ENCODE measurements around the gene KIF4B.
"Not testable (repeated sequence)": the region's sequence is repeated elsewhere in the genome, so short reads cannot be mapped to it uniquely, and the experiment has no call there.

The KIF4B gene

GRCh38 chr5:155013526-155013925 lies at the start of gene KIF4B:
KIF4B (plus strand) TSS chr5:155013755; CDS start chr5:155013860, 105 bp downstream.
- DNase-seq (ENCODE audit: low read depth), result no peak

GRCh38 chr5:154966081-154966841 lies 47.3 kb upstream of the KIF4B start:
- no peak for DNase-seq (ENCODE audit: low read depth)

- no peak for DNase-seq (ENCODE audit: low read depth)
These were observed 46.7 kb upstream of the KIF4B start for GRCh38 chr5:154966874-154967273.

- DNase-seq (ENCODE audit: low read depth), result peak; percentile 12
These were observed 46.0 kb upstream of the KIF4B start for GRCh38 chr5:154967421-154968024.

- DNase-seq (ENCODE audit: low read depth), result no peak
These were observed 44.6 kb upstream of the KIF4B start for GRCh38 chr5:154968953-154969352.

- DNase-seq (ENCODE audit: low read depth), result peak; percentile 24
These were observed 42.8 kb upstream of the KIF4B start for GRCh38 chr5:154970759-154971158.

GRCh38 chr5:154971501-154971900 lies 42.1 kb upstream of the KIF4B start:
- peak; percentile 9 for DNase-seq (ENCODE audit: low read depth)

- DNase-seq (ENCODE audit: low read depth), result peak; percentile 40
These were observed 41.0 kb upstream of the KIF4B start for GRCh38 chr5:154972476-154973080.

- DNase-seq (ENCODE audit: low read depth), result not testable (repeated sequence)
These were observed 37.5 kb upstream of the KIF4B start for GRCh38 chr5:154976082-154976481.

- peak; percentile 18 for DNase-seq (ENCODE audit: low read depth)
These were observed 36.1 kb upstream of the KIF4B start for GRCh38 chr5:154977409-154977808.

- not testable (repeated sequence) for DNase-seq (ENCODE audit: low read depth)
These were observed 35.3 kb upstream of the KIF4B start for GRCh38 chr5:154978294-154978693.

GRCh38 chr5:154984946-154985516 lies 28.5 kb upstream of the KIF4B start:
- no peak for DNase-seq (ENCODE audit: low read depth)

GRCh38 chr5:154986151-154986550 lies 27.4 kb upstream of the KIF4B start:
- DNase-seq (ENCODE audit: low read depth), result peak; percentile 21

- DNase-seq (ENCODE audit: low read depth), result no peak
These were observed 23.9 kb upstream of the KIF4B start for GRCh38 chr5:154989626-154990025.

- DNase-seq (ENCODE audit: low read depth), result no peak
These were observed 20.1 kb upstream of the KIF4B start for GRCh38 chr5:154993461-154993860.

GRCh38 chr5:154995679-154996078 lies 17.9 kb upstream of the KIF4B start:
- no peak for DNase-seq (ENCODE audit: low read depth)

GRCh38 chr5:154997746-154998145 lies 15.8 kb upstream of the KIF4B start:
- peak; percentile 33 for DNase-seq (ENCODE audit: low read depth)

- DNase-seq (ENCODE audit: low read depth), result no peak
These were observed 13.7 kb upstream of the KIF4B start for GRCh38 chr5:154999865-155000264.

- DNase-seq (ENCODE audit: low read depth), result no peak
These were observed 12.0 kb upstream of the KIF4B start for GRCh38 chr5:155001523-155001922.

- DNase-seq (ENCODE audit: low read depth), result not testable (repeated sequence)
These were observed 10.8 kb upstream of the KIF4B start for GRCh38 chr5:155002722-155003121.

- DNase-seq (ENCODE audit: low read depth), result no peak
These were observed 9.3 kb upstream of the KIF4B start for GRCh38 chr5:155004138-155004744.

- not testable (repeated sequence) for DNase-seq (ENCODE audit: low read depth)
These were observed 7.3 kb upstream of the KIF4B start for GRCh38 chr5:155006265-155006664.

Data from amniotic epithelial cell (primary cell).